Activated CD8-positive, alpha-beta T cell treated with anti-CD3 and anti-CD28 coated beads for 36 hours (primary cell): ENCODE data around the gene FKBP8. TPM values are rescaled to one million over a fixed set of nuclear protein-coding genes. Genes with fewer than 3 reads are reported as not detected.

ENCODE experiments used
- ATAC-seq: fragments of 200-7000 bp; cut with Tn5 transposase; one replicate; pipeline ENCODE4 v1.10.0; 2021; ENCODE audit warnings: mild to moderate bottlenecking, moderate library complexity
- CTCF ChIA-PET: fragments of 350-600 bp; sonication (Branson Sonifier 250); formaldehyde crosslinking; loops from one replicate; lab custom pipeline; 2021; ENCODE audit warnings: antibody characterized with exemption; lab: Charles Lee
- POLR2A ChIA-PET: fragments of 350-600 bp; sonication (Branson Sonifier 250); formaldehyde crosslinking; loops from one replicate; lab custom pipeline; 2021; ENCODE audit warnings: antibody characterized with exemption; lab: Charles Lee
- DNase-seq: peaks from one replicate; pipeline ENCODE4 v3.0.0-alpha.2; 2020
- H3K27ac Mint-ChIP-seq: one replicate; pipeline ENCODE4 v1.8.0; 2021; ENCODE audit warnings: mild to moderate bottlenecking, mixed read lengths
- H3K27me3 Mint-ChIP-seq: one replicate; pipeline ENCODE4 v1.8.0; 2021; ENCODE audit warnings: mixed read lengths
- H3K36me3 Mint-ChIP-seq: one replicate; pipeline ENCODE4 v1.8.0; 2021; ENCODE audit warnings: low read depth, mixed read lengths
- H3K4me1 Mint-ChIP-seq: one replicate; pipeline ENCODE4 v1.8.0; 2021; ENCODE audit warnings: low read depth, mixed read lengths
- H3K4me3 Mint-ChIP-seq: one replicate; pipeline ENCODE4 v1.8.0; 2021; ENCODE audit warnings: mild to moderate bottlenecking, moderate library complexity, mixed read lengths
- H3K9me3 Mint-ChIP-seq: one replicate; pipeline ENCODE4 v1.8.0; 2021; ENCODE audit warnings: mixed read lengths
- CTCF ChIP-seq: fragments of 200-600 bp; IDR thresholded peaks from one replicate; pipeline ENCODE4 v1.8.0; 2022; ENCODE audit warnings: antibody characterized with exemption, mild to moderate bottlenecking
- intact Hi-C: fragments of 100-400 bp; cut with micrococcal nuclease; formaldehyde crosslinking; loops from one replicate; pipeline ENCODE4 v1.10.0; 2022
- total RNA-seq, 2 experiments: library from RNA; stranded (reverse); gene quantifications; one replicate each; pipeline ENCODE4 v1.2.3, GENCODE V29; 2021

The FKBP8 gene
- total RNA-seq, 2 experiments from 2014 or later, result 216 to 220 TPM

- no peak for TF ChIP-seq CTCF
- no peaks in the 10 kb centered on the region for H3K27me3 Mint-ChIP-seq
- CTCF ChIA-PET, result interaction anchor here (1.2 kb wide), 1 partner anchor 17 kb away, joined by 5 read pairs; no protein-coding TSS in a partner anchor
- H3K9me3 Mint-ChIP-seq, result no peaks in the 10 kb centered on the region
- H3K36me3 Mint-ChIP-seq, result peaks cover 53% of the 10 kb centered on the region
- H3K27ac Mint-ChIP-seq, result no peak overlapping the region
- no peak for ATAC-seq
- POLR2A ChIA-PET, result interaction anchor here (0.9 kb wide), 1 partner anchor 19 kb away, joined by 3 read pairs; no protein-coding TSS in a partner anchor
- H3K4me3 Mint-ChIP-seq, result no peak overlapping the region
- intact Hi-C loops, result no loop called here
- DNase-seq, result no peak
- peaks cover 5% of the 10 kb centered on the region for H3K4me1 Mint-ChIP-seq
These were observed 6.9 kb downstream of the FKBP8 start for GRCh38 chr19:18536475-18536874.

GRCh38 chr19:18533058-18533457 lies 10.3 kb downstream of the FKBP8 start:
- Mint-ChIP-seq H3K4me3 (no peak overlapping the region), H3K9me3 (no peaks in the 10 kb centered on the region), H3K36me3 (peaks cover 32% of the 10 kb centered on the region), H3K27me3 (no peaks in the 10 kb centered on the region), H3K27ac (no peak overlapping the region), H3K4me1 (no peaks in the 10 kb centered on the region)
- DNase-seq (no peak), ATAC-seq (no peak)
- ChIA-PET CTCF (interaction anchor here (1.2 kb wide), 1 partner anchor 12 kb away, joined by 3 read pairs; no protein-coding TSS in a partner anchor), POLR2A (no interaction called here)
- intact Hi-C loops, result no loop called here
- no peak for TF ChIP-seq CTCF

GRCh38 chr19:18532168-18532890 lies 11.0 kb downstream of the FKBP8 start:
- Mint-ChIP-seq H3K27me3 (no peaks in the 10 kb centered on the region), H3K9me3 (no peaks in the 10 kb centered on the region), H3K4me3 (no peak overlapping the region), H3K27ac (no peak overlapping the region), H3K36me3 (peaks cover 25% of the 10 kb centered on the region), H3K4me1 (no peaks in the 10 kb centered on the region)
- ChIA-PET CTCF (interaction anchor here (1.2 kb wide), 1 partner anchor 11 kb away, joined by 3 read pairs; no protein-coding TSS in a partner anchor), POLR2A (interaction anchor here (1.7 kb wide), 1 partner anchor 10 kb away, joined by 3 read pairs; the partner anchor contains the start of gene ELL)
- no peak for ATAC-seq
- no peak for DNase-seq
- no peak for TF ChIP-seq CTCF
- intact Hi-C loops, result no loop called here

- no peak for ATAC-seq
- POLR2A ChIA-PET, result interaction anchor here (1.7 kb wide), 2 partner anchors 9 to 12 kb away, joined by 3 read pairs; partner anchors contain the start of genes ELL and FKBP8
- Mint-ChIP-seq H3K27ac (no peak overlapping the region), H3K9me3 (no peaks in the 10 kb centered on the region), H3K27me3 (no peaks in the 10 kb centered on the region), H3K4me1 (no peaks in the 10 kb centered on the region), H3K36me3 (peaks cover 17% of the 10 kb centered on the region), H3K4me3 (no peak overlapping the region)
- TF ChIP-seq CTCF, result no peak
- intact Hi-C loops, result no loop called here
- DNase-seq, result no peak
- CTCF ChIA-PET, result no interaction called here
These were observed 11.9 kb downstream of the FKBP8 start for GRCh38 chr19:18531485-18531884.

GRCh38 chr19:18529782-18530181 lies 13.6 kb downstream of the FKBP8 start:
- intact Hi-C loops, result no loop called here
- CTCF ChIA-PET, result interaction anchor here (0.9 to 1.2 kb wide), 2 partner anchors 22 to 64 kb away, joined by 3 read pairs; no protein-coding TSS in a partner anchor

More at GRCh38 chr19:18529782-18530181, 13.6 kb downstream of the FKBP8 start:
- H3K36me3 Mint-ChIP-seq, result peaks cover 11% of the 10 kb centered on the region
- no peak for DNase-seq
- no peaks in the 10 kb centered on the region for H3K27me3 Mint-ChIP-seq
- POLR2A ChIA-PET, result interaction anchor here (1.0 kb wide), 1 partner anchor 17 kb away, joined by 3 read pairs; no protein-coding TSS in a partner anchor
- no peak for TF ChIP-seq CTCF
- H3K4me1 Mint-ChIP-seq, result no peaks in the 10 kb centered on the region
- no peak overlapping the region for H3K4me3 Mint-ChIP-seq
- H3K27ac Mint-ChIP-seq, result no peak overlapping the region
- H3K9me3 Mint-ChIP-seq, result no peaks in the 10 kb centered on the region
- no peak for ATAC-seq
